Central memory CD8-positive, alpha-beta T cell (primary cell): ENCODE data around the gene OGFR.

Source experiments
- ATAC-seq: fragments of 150-1000 bp; cut with Tn5 transposase; replicated peaks from 2 replicates; pipeline ENCODE4 v1.10.0; 2022; ENCODE audit warnings: mild to moderate bottlenecking, moderate FRiP score, moderate number of reproducible peaks; ENCODE audit not compliant: poor library complexity, severe bottlenecking; ENCODE audit errors: extremely low read depth
- DNase-seq, 2 donors: peaks; one replicate each; pipeline ENCODE4 v3.0.0; 2021; ENCODE audit warnings: low spot score in 2 of 2
- H3K27ac Mint-ChIP-seq: one replicate; pipeline ENCODE4 v1.8.0; 2022; ENCODE audit warnings: low read depth, mild to moderate bottlenecking, moderate library complexity, mixed read lengths
- H3K27me3 Mint-ChIP-seq: one replicate; pipeline ENCODE4 v1.8.0; 2022; ENCODE audit warnings: mixed read lengths
- H3K36me3 Mint-ChIP-seq: one replicate; pipeline ENCODE4 v1.8.0; 2022; ENCODE audit warnings: mild to moderate bottlenecking, moderate library complexity, mixed read lengths; ENCODE audit not compliant: insufficient read depth
- H3K4me1 Mint-ChIP-seq: one replicate; pipeline ENCODE4 v1.8.0; 2022; ENCODE audit warnings: mixed read lengths
- H3K4me3 Mint-ChIP-seq: one replicate; pipeline ENCODE4 v1.8.0; 2022; ENCODE audit warnings: mild to moderate bottlenecking, moderate library complexity, mixed read lengths
- H3K9me3 Mint-ChIP-seq: one replicate; pipeline ENCODE4 v1.8.0; 2022; ENCODE audit warnings: mixed read lengths

Gene OGFR

DNA sequence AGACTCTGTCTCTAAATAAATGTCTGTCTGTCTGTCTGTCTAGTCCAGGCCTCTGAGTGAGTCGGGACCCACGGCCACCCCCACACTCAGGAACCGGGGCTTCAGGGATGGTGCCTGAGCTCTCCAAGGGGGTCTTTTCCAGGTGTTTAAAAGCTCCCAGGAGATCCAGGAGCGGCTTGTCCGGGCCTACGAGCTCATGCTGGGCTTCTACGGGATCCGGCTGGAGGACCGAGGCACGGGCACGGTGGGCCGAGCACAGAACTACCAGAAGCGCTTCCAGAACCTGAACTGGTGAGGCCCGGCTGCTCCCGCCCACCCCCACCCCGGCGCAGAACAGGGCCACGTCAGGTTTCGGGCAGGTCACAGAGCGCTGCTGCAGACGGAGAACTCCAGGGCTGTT is 6.7 kb downstream of the OGFR start:
- no peaks in the 10 kb centered on the region for H3K9me3 Mint-ChIP-seq
- H3K4me3 Mint-ChIP-seq = no peak overlapping the region
- no peak for DNase-seq
- H3K27ac Mint-ChIP-seq = no peak overlapping the region
- H3K36me3 Mint-ChIP-seq = peaks cover 34% of the 10 kb centered on the region
- peaks cover 30% of the 10 kb centered on the region for H3K4me1 Mint-ChIP-seq
- no peak for ATAC-seq
- peaks cover 17% of the 10 kb centered on the region for H3K27me3 Mint-ChIP-seq

DNA sequence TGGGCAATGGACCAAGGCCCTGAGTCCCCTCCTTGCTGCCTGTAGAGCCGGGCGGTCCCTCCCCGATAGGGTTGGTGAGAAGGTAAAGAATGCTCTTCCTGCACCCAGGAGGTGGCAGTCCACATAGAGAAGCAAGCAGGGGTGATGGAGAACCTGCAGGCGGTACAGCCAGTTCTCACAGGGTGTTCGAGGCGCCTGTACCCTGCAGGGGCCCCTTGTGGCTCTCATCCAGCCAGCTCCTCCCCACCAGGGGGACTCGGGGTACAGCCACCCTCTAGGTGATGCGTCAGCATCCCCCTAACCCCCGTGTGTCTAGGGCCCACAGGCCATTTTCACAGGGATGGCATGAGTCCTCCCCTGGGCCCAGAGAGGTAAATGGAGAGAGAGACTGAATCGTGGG is 7.1 kb downstream of the OGFR start:
- no peak for ATAC-seq
- Mint-ChIP-seq H3K27me3 (peaks cover 17% of the 10 kb centered on the region), H3K4me1 (peaks cover 26% of the 10 kb centered on the region), H3K4me3 (no peak overlapping the region), H3K36me3 (peaks cover 31% of the 10 kb centered on the region), H3K9me3 (no peaks in the 10 kb centered on the region), H3K27ac (no peak overlapping the region)
- DNase-seq = no peak

DNA sequence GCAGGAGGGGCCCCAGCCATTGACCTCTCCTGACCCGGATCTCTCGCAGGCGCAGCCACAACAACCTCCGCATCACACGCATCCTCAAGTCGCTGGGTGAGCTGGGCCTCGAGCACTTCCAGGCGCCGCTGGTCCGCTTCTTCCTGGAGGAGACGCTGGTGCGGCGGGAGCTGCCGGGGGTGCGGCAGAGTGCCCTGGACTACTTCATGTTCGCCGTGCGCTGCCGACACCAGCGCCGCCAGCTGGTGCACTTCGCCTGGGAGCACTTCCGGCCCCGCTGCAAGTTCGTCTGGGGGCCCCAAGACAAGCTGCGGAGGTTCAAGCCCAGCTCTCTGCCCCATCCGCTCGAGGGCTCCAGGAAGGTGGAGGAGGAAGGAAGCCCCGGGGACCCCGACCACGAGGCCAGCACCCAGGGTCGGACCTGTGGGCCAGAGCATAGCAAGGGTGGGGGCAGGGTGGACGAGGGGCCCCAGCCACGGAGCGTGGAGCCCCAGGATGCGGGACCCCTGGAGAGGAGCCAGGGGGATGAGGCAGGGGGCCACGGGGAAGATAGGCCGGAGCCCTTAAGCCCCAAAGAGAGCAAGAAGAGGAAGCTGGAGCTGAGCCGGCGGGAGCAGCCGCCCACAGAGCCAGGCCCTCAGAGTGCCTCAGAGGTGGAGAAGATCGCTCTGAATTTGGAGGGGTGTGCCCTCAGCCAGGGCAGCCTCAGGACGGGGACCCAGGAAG is 7.7 kb downstream of the OGFR start:
- no peak for ATAC-seq
- H3K4me1 Mint-ChIP-seq = peaks cover 20% of the 10 kb centered on the region
- H3K27me3 Mint-ChIP-seq = peaks cover 17% of the 10 kb centered on the region
- no peak overlapping the region for H3K4me3 Mint-ChIP-seq
- H3K36me3 Mint-ChIP-seq = peaks cover 31% of the 10 kb centered on the region
- no peak overlapping the region for H3K27ac Mint-ChIP-seq
- no peak for DNase-seq
- H3K9me3 Mint-ChIP-seq = no peaks in the 10 kb centered on the region

DNA sequence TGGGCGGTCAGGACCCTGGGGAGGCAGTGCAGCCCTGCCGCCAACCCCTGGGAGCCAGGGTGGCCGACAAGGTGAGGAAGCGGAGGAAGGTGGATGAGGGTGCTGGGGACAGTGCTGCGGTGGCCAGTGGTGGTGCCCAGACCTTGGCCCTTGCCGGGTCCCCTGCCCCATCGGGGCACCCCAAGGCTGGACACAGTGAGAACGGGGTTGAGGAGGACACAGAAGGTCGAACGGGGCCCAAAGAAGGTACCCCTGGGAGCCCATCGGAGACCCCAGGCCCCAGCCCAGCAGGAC is 8.2 kb downstream of the OGFR start:
- no peak overlapping the region for H3K27ac Mint-ChIP-seq
- H3K9me3 Mint-ChIP-seq = no peaks in the 10 kb centered on the region
- no peak for DNase-seq
- peaks cover 29% of the 10 kb centered on the region for H3K36me3 Mint-ChIP-seq
- peaks cover 17% of the 10 kb centered on the region for H3K4me1 Mint-ChIP-seq
- H3K27me3 Mint-ChIP-seq = peaks cover 18% of the 10 kb centered on the region
- no peak overlapping the region for H3K4me3 Mint-ChIP-seq
- ATAC-seq = no peak

DNA sequence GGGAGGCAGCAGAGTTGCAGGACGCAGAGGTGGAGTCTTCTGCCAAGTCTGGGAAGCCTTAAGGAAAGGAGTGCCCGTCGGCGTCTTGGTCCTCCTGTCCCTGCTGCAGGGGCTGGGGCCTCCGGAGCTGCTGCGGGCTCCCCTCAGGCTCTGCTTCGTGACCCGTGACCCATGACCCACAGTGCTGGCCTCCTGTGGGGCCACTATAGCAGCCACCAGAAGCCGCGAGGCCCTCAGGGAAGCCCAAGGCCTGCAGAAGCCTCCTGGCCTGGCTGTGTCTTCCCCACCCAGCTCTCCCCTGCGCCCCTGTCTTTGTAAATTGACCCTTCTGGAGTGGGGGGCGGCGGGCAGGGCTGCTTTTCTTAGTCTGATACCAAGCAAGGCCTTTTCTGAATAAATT is 9.0 kb downstream of the OGFR start:
- no peaks in the 10 kb centered on the region for H3K9me3 Mint-ChIP-seq
- H3K27me3 Mint-ChIP-seq = peaks cover 25% of the 10 kb centered on the region
- no peak overlapping the region for H3K27ac Mint-ChIP-seq
- H3K36me3 Mint-ChIP-seq = peaks cover 26% of the 10 kb centered on the region
- ATAC-seq (no peak), DNase-seq (no peak)
- peaks cover 17% of the 10 kb centered on the region for H3K4me1 Mint-ChIP-seq
- H3K4me3 Mint-ChIP-seq = no peak overlapping the region

DNA sequence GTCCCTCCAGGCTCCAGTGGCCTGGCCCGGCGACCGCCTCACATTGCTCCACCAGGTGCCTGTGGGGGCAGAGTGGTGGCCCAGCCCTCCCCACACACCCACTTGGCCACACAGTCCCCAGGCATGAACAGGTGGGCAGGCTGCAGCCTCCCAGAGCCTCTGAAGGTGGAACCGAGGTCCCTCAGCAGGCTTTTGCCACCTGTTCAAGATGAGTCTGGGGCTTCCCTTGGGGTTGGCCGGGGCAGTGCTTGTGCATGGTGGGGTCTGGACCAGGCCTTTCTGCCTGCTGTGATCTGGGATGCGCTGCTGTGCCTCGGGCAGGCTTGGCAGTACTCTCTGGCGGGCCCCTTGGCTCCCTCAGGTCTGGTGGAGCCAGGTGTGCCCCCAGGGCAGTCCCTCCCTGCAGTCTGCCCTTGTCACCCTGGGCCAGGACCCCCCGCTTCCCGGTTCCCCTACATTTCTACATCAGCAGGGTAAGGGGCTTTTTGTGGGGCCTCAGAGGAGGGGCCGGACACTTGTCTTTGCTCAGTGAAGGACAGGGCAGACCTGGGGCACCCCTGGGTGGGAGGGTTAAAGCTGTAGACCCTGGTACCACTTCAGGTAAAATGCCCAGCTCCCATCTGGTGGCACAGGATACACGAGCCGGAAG is 9.5 kb downstream of the OGFR start:
- Mint-ChIP-seq H3K27me3 (peaks cover 27% of the 10 kb centered on the region), H3K36me3 (peaks cover 22% of the 10 kb centered on the region), H3K27ac (no peak overlapping the region), H3K4me1 (peaks cover 17% of the 10 kb centered on the region), H3K4me3 (no peak overlapping the region), H3K9me3 (no peaks in the 10 kb centered on the region)
- no peak for DNase-seq
- ATAC-seq = no peak

DNA sequence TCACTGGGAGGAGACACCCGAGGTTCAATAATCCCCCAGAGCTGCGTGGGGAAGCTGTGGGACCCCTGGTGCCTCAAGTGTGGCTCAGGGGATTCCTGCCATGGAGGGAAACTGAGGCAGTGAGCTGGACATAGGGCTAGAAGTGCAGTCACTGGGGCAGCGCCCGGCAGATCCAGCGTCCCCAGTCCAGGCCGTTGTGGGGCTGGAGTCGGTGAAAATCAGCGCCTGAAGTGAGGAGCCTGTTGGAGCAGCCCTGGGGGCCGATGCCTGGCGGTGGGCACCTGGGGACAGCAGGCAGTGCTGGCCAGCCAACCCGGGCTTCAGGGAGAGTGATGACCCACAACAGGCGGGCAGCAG is 10.1 kb downstream of the OGFR start:
- Mint-ChIP-seq H3K4me1 (peaks cover 17% of the 10 kb centered on the region), H3K36me3 (peaks cover 17% of the 10 kb centered on the region), H3K9me3 (no peaks in the 10 kb centered on the region), H3K4me3 (no peak overlapping the region), H3K27me3 (peaks cover 31% of the 10 kb centered on the region), H3K27ac (no peak overlapping the region)
- ATAC-seq (no peak), DNase-seq (no peak)

DNA sequence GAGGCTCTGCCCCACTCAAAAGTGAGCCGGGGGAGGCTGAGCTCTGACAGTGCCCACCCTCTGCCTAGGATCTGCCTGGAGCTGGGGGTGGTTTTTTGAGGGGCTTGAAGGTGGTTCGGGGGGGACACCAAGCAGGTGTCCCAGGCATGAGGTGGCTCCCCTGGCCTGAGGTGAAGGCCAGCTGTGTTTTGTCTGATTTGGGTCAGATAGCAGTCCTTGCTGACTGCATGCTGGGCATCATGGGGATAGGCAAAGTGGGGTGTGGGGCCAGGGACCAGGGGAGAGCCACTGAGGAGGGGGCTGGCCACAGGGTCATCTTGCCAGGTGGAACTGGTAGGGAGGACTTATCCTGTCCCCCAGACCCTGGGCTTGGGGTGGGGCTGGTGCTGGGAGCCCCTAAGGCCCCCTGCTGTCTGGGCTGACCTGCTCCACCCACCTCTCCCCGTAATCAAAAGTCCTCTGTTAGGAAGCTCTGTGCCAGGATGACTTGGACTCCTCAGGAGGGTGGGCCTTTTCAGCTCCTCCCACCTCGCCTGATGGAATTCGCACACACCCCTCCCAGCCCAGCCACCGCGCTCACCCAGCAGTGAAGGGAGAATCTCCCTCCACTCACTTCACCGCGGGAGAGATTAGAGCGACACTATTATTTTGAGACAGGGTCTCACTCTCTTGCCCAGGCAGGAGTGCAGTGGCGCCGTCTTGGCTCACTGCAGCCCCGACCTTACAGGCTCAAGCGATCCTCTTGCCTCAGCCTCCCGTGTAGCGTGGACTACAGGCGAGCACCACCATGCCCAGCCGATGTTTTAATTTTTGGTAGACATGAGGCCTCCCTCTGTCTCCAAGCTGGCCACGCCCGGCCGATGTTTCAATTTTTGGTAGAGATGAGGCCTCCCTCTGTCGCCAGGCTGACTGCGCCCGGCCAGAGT is 10.7 kb downstream of the OGFR start:
- Mint-ChIP-seq H3K27ac (no peak overlapping the region), H3K9me3 (no peaks in the 10 kb centered on the region), H3K36me3 (peaks cover 15% of the 10 kb centered on the region), H3K27me3 (peaks cover 37% of the 10 kb centered on the region), H3K4me3 (no peak overlapping the region), H3K4me1 (peaks cover 17% of the 10 kb centered on the region)
- no peak for DNase-seq
- ATAC-seq = no peak

DNA sequence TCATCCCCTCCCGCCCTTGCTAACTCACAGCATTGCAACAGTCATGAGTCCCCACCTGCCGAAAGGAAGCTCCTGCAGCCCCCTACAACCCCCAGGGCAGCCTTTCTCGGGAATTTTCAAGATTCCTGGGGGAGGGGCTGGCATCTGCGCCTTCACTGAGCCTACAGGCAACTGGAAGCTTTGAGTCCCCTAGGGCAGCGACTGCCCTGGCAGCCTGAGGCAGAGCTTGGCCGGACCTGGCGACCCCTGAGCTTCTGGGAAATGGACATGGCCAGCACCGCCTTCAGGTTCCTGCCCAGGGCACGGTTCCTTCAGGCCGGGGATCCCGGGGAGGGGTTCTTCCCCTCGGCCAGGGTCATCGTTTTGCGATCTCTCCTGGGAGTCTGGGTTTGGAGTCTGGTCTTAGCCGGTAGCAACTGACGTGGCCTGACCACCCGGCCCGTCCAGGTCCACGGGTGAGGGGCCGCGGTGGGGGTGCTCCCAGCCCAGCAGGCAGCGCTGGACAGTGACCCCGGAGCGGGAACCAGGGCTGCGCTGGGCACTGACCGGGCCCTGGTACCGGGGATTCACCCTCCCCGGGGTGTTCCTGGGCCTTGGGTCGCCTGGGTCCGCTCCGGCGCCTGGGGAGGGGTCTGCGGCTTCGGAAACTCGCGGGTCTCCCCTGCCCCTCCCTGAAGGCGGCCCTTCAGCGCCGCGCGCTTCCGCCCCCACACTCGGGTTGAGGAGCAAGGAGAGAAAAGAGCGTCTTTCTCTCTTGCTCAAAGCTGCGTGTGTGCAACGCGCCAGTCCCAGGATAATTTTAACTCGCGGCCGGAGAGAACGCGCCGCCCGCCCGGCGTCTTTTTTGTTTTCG is 11.6 kb downstream of the OGFR start:
- H3K4me1 Mint-ChIP-seq = peaks cover 17% of the 10 kb centered on the region
- no peak for DNase-seq
- peak overlapping the region; percentile 11 for H3K4me3 Mint-ChIP-seq
- ATAC-seq = peak; percentile 20
- peaks cover 41% of the 10 kb centered on the region for H3K27me3 Mint-ChIP-seq
- peaks cover 8% of the 10 kb centered on the region for H3K36me3 Mint-ChIP-seq
- H3K27ac Mint-ChIP-seq = no peak overlapping the region
- H3K9me3 Mint-ChIP-seq = no peaks in the 10 kb centered on the region

DNA sequence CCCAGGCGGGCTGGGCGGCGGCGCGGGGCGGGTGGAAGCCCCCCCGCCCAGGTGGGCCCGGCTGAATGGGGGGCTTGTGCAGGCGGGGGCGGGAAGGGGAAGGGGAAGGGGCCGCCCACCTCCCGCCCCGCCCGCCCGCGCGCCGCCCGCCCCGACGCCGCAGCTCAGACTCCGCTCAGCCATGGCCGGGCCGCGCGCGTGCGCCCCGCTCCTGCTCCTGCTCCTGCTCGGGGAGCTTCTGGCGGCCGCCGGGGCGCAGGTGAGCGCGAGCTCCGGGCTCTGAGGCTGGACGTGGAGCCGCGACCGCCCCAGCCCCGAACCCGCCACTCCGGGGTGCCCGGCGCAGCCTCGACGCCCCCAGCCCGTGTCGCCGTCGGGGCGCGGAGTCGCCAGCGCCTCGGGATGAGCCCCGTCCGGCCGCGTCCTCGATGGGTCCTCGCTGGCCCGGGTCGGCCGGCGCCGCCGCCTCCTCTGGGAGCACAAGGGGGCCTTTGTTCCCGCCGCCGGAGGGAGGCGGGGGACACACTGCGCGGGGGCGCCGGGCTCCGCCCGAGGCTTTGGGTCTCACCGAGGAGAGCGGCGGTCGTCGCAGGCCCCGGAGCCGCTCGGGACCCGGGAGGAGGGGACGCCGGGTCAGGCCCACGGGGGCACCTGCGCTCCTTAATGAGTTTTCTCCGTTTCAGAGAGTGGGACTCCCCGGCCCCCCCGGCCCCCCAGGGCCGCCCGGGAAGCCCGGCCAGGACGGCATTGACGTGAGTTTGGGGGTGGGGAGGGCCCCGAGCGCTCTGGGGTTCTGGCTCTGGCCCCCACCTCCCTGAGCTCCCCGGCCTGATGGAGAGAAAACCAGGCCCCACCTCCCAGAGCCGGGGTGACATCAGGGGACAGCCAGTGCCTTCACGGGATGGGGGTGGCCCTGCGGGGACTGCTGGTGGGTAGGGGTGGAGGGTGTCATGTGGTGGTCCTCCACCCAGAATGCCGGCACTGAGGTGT is 12.5 kb downstream of the OGFR start, which contains the start of gene COL9A3:
Gene COL9A3, plus strand, starts transcription at position 167 of the 990 bp plus-strand sequence. Its CDS starts 15 bp downstream, at position 182.
- DNase-seq (no peak), ATAC-seq (no peak)
- Mint-ChIP-seq H3K27ac (no peak within 1 kb of the TSS), H3K4me3 (peak within 1 kb of the TSS; percentile 11), H3K27me3 (peaks cover 41% of the 10 kb centered on the region), H3K4me1 (peaks cover 13% of the 10 kb centered on the region), H3K9me3 (no peaks in the 10 kb centered on the region), H3K36me3 (peaks cover 6% of the 10 kb centered on the region)

DNA sequence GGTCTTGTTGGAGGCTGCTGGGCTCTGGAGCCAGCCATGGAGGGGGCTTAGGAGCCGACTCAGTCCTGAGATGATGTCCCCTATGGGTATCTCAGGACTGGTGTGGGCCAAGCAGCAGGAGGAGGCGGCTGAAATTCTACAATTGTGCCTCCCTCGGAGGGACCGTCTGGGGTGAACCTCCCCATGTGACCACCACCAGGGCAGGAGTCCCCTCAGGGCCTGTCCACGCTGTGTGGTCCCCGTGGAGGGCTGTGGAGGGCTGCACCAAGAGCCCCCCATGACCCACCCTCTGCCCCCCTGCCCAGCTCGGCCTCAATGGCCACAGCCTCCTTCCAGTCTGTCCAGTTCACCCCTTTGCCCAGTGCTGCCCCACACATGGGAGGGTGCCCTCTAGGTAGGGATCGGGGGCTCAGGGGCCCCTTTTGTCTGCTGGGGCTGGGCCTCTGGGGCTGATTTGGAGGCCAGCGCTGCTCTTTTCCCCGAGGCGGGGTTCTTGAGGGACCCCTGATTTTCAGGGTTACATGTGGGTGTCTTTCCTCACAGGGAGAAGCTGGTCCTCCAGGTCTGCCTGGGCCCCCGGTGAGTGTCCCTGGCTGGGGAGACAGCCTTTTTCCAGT is 13.4 kb downstream of the OGFR start:
- no peak overlapping the region for H3K27ac Mint-ChIP-seq
- no peaks in the 10 kb centered on the region for H3K9me3 Mint-ChIP-seq
- H3K27me3 Mint-ChIP-seq = peaks cover 41% of the 10 kb centered on the region
- H3K36me3 Mint-ChIP-seq = peaks cover 6% of the 10 kb centered on the region
- no peak for DNase-seq
- no peak for ATAC-seq
- no peak overlapping the region for H3K4me3 Mint-ChIP-seq
- H3K4me1 Mint-ChIP-seq = peaks cover 13% of the 10 kb centered on the region
